22Rv1 (cell line): ENCODE data around the gene SLC25A22.

Source experiments
- H3K27ac ChIP-seq: fragments of 450-650 bp; 2 replicates; pipeline ENCODE4 v1.5.1; 2017
- ZFX ChIP-seq: fragments of 450-650 bp; IDR thresholded peaks from 2 replicates; pipeline ENCODE4 v1.6.1; 2017; ENCODE audit warnings: antibody characterized with exemption, borderline replicate concordance
- TF ChIP-seq, protein P1 (sequence below): fragments of 450-650 bp; IDR thresholded peaks from 2 replicates; pipeline ENCODE4 v1.5.1; 2017; ENCODE audit warnings: mild to moderate bottlenecking

The SLC25A22 gene

DNA sequence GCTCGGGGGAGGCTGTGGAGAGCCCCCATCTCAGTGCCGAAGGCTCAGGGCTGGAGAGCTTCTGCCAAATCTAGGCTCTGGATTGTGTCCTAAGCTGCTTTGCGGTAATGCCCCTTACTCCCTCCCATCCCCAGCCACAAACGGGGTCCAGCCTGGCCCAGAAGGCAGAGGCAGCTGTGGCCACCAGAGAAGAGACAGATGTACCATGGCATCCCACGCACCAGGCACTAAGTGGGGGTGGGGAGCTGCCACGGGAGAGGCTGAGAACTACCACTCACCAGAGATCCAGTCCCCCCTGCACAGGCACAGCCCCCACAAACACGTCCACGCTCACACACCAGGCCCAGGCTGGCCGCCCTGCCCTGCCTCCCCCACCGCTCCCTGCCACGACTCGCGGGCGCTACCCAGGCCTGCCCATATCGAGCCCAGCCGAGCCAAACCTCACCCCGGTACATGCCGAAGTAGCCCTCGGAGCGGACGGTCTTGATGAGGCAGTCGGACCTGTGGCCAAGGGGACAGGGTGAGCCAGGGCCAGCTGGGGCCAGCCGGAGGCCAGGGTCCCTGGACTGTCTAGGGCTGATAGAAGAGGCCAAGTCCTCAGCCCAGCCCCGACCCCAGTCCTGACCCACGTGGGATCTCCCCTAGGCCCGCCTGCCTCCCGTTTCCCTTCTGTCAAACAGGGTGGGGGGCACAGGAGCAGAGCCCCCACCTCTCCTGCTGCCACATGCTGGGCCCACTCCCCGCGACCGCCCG, 3.9 kb downstream of the SLC25A22 start:
- TF ChIP-seq, protein P1, sequence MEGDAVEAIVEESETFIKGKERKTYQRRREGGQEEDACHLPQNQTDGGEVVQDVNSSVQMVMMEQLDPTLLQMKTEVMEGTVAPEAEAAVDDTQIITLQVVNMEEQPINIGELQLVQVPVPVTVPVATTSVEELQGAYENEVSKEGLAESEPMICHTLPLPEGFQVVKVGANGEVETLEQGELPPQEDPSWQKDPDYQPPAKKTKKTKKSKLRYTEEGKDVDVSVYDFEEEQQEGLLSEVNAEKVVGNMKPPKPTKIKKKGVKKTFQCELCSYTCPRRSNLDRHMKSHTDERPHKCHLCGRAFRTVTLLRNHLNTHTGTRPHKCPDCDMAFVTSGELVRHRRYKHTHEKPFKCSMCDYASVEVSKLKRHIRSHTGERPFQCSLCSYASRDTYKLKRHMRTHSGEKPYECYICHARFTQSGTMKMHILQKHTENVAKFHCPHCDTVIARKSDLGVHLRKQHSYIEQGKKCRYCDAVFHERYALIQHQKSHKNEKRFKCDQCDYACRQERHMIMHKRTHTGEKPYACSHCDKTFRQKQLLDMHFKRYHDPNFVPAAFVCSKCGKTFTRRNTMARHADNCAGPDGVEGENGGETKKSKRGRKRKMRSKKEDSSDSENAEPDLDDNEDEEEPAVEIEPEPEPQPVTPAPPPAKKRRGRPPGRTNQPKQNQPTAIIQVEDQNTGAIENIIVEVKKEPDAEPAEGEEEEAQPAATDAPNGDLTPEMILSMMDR: no peak
- no peak for TF ChIP-seq ZFX
- H3K27ac ChIP-seq: no peak overlapping the region

DNA sequence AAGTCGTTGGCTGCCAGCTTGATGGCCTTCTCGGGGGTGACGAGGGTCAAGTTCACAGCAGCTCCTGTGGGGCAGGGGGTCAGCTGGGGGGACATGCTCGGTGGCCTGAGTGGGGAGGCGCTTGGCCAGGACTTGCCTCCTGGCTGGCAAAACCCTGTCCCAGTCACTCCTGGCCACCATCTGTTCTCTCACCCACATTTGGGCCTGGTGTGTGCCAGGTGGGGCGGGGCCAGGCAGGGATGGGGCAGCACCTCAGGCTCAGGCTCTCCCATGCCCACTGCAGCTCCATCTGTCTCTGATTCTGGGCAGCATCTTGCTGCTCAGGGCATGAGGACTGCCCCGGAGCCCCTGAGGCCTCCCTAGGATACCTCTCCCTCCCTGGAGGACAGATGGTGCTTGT, 4.5 kb downstream of the SLC25A22 start:
- no peak overlapping the region for H3K27ac ChIP-seq
- TF ChIP-seq, protein P1: no peak
- TF ChIP-seq ZFX: no peak

DNA sequence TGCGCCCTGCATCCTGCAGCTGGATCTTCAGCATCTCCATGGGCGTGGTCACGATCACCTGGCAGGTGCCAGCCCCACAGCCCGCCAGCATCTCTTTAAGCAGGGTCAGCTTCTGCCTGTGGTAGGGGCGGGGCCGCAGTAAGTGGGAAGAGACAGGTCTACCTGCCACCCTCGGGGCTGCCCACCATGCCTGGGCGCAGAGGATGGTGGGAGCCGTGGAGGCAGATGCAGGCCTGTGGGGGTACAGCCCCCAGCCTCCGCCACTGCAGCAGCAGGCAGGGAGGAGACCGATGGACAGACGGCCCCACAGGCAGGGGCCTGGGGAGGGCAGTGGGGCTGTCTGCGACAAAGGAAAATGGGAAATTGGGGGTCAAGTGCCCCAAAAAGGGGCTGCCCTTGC, 5.2 kb downstream of the SLC25A22 start:
- H3K27ac ChIP-seq: no peak overlapping the region
- no peak for TF ChIP-seq ZFX
- TF ChIP-seq, protein P1: no peak

DNA sequence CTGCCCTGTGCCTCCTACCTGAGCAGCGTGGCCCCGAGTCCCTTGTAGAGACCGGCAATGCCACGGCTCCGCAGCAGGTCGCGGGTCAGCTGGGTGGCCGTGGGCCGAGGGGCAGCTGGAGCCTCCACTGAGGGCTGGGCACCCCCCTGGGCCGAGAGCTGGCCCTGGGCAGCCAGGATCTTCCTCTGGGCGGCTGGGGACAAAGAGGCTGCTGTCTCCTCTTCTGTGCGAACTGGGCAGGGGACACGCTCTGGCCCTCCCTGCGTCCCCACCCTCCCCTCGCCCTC, 5.6 kb downstream of the SLC25A22 start:
- H3K27ac ChIP-seq: no peak overlapping the region
- no peak for TF ChIP-seq ZFX
- TF ChIP-seq, protein P1: no peak

DNA sequence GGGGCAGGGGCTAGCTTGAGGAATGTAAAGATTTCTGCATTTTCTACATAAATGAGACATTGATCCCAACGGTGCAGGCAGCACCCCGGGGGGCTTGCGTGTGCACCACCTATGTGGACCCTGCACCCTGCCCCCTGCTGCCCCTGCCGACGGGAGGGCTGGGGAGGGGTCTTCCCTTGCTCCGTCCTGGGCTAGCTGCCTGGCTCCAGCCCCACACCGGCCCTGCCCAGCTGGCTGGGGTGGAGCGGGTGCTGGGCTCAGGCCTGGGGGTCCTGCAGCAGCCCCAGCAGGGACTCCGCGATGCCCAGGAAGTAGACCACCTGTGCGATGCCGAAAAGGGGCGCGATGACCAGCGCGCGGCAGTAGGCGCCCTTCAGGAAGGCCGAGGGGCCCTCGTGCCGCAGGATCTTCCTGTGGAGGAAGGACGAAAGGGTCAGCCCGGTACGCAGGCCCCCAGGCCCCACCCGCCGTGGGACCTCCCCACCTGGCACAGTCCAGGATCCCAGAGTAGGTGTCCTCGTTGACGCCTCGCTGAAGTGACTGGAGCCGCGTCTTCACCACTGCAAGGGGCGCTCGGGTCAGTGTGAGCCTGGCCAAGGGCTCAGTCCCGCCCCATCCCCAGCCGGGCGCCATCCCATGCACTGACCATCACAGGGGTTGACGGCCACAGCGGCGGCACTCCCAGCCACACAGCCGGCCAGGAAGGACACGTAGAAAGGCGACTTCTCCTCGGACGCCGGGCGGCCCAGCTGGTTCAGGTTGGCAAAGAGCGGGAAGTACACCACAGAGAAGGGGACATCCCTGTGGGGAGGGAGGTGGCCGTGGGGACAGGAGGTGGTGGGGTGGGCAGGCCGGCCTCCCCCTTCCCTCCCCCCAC, 6.2 kb downstream of the SLC25A22 start:
- no peak for TF ChIP-seq ZFX
- TF ChIP-seq, protein P1: no peak
- H3K27ac ChIP-seq: no peak overlapping the region; the same call in 1 of the 2 replicates

DNA sequence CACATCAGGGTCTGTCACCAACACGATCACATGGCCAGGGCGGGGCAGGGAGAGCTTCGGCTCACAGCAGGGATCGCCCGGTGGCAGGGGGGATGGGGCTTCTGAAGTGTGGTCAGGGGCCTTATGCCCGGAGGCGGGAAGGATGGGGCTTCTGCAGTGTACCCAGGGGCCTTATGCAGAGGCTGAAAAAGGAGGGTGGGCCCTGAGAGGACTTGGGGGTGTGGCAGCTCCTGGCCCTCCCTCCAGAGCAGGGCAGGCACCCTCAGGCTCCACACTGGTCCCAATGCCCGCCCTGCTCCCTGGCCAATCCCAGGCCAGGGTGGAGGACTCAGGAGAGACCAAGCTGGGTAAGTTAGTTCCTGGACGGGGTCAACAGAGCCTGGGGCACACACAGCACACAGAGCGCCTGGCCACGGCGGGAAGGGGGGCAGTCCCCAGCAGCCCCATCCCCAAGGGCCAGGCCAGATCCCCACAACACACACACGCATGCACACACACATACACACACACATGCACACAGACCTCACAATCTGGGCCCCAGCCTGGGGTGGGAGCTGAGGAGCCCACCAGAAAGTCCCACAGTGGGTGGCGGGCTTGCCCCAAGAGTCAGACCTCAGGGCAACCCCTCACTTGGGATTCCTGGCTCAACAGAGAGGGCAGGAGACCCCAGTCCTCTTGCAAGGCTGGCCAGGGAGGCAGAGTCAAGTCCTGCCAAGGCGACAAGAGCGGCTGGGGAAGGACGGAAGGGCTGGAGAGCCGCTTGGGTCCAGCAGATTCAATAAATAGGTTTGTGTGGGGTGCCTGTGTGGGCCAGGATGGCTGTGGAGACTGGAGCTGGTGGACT, 7.1 kb downstream of the SLC25A22 start:
- TF ChIP-seq, protein P1: no peak
- no peak for TF ChIP-seq ZFX
- peak overlapping the region; percentile 52 for H3K27ac ChIP-seq
